Measurements from ENCODE around the gene MEST. TPM values are rescaled to one million over a fixed set of nuclear protein-coding genes. Genes with fewer than 3 reads are reported as not detected.

Gene MEST
- total and polyA plus RNA-seq, 10 of the 15 experiments (the other 5 are each of a cell fraction or from before 2014, with no cell fraction given), result 1.0 to 18.2 (median 8.2) TPM

- no TSS peak for BruUV-seq (replicated peaks)
- no peaks in the 10 kb centered on the region for H3K36me3 ChIP-seq (ENCODE audit: control insufficient read depth in 2 of 2, insufficient read depth in 2 of 2, low read length in 1 of 2)
- SMC1A ChIA-PET (ENCODE audit: uncharacterized antibody, unreplicated experiment), result interaction anchor here (1.4 kb wide), 1 partner anchor 78 kb away, joined by 5 read pairs; no protein-coding TSS in a partner anchor
- POLR2A ChIA-PET, result no interaction called here
- H2AFZ ChIP-seq (ENCODE audit: control insufficient read depth, low read depth, low read length), result no peak overlapping the region
- no peak overlapping the region for H3K4me2 ChIP-seq (ENCODE audit: control insufficient read depth, insufficient read depth)
- DNase-seq (ENCODE audit: low read depth, low spot score) (no peak), ATAC-seq (no peak), FAIRE-seq (no peak)
- H3K9me3 ChIP-seq (replicated peaks; ENCODE audit: control insufficient read depth, insufficient read depth, low read length), result no peaks in the 10 kb centered on the region; the same call in 2 of the 3 replicates
- intact Hi-C loops (cut with micrococcal nuclease; ENCODE audit: unreplicated experiment), result loop anchor here (5.0 kb wide), 2 partner anchors 122 to 268 kb away; no protein-coding TSS in a partner anchor
- RAD21 ChIA-PET (ENCODE audit: unreplicated experiment), result no interaction called here
- H3K27ac ChIP-seq (ENCODE audit: control insufficient read depth, insufficient read depth), result no peak overlapping the region
- peaks cover 11% of the 10 kb centered on the region for H3K4me1 ChIP-seq (ENCODE audit: control insufficient read depth, insufficient read depth, low read length)
- no peak overlapping the region for H3K4me3 ChIP-seq
- H3K27me3 ChIP-seq (replicated peaks in 1 of 2; ENCODE audit: control insufficient read depth in 2 of 2, insufficient read depth in 2 of 2, low read length in 1 of 2), result no peaks in the 10 kb centered on the region; a peak in 2 of 4 replicates
- 88% methylated on average over 10 of the region's 10 CpGs for WGBS (ENCODE audit: insufficient coverage, insufficient replicate concordance, low lambda C conversion rate, missing lambda C conversion rate)
- TF ChIP-seq LARP7 (IDR thresholded peaks at IDR 0.05) (no peak), CTCF (IDR thresholded peaks at IDR 0.05 in 2 of 3, conservative IDR thresholded peaks at IDR 0.05 in 1 of 3; ENCODE audit: control insufficient read depth in 2 of 3, extremely low read depth in 1 of 3, insufficient read depth in 1 of 3, low read depth in 3 of 3, low read length in 3 of 3) (no peak), RUNX3 (IDR thresholded peaks at IDR 0.05; ENCODE audit: low read length) (no peak), NFXL1 (IDR thresholded peaks at IDR 0.05; ENCODE audit: borderline replicate concordance) (no peak), HCFC1 (IDR thresholded peaks at IDR 0.05; ENCODE audit: low read length) (no peak), POLR2AphosphoS5 (IDR thresholded peaks at IDR 0.05; ENCODE audit: low read length) (no peak), NFYB (IDR thresholded peaks at IDR 0.05; ENCODE audit: insufficient read depth, low read depth, low read length) (no peak), ZNF274 (IDR thresholded peaks at IDR 0.05; ENCODE audit: insufficient read depth, insufficient read length) (no peak), SUZ12 (IDR thresholded peaks at IDR 0.05; ENCODE audit: unreplicated experiment) (no peak), ZBTB4 (CRISPR knock-in tag; IDR thresholded peaks at IDR 0.05) (no peak)
- TF ChIP-seq, protein P1, sequence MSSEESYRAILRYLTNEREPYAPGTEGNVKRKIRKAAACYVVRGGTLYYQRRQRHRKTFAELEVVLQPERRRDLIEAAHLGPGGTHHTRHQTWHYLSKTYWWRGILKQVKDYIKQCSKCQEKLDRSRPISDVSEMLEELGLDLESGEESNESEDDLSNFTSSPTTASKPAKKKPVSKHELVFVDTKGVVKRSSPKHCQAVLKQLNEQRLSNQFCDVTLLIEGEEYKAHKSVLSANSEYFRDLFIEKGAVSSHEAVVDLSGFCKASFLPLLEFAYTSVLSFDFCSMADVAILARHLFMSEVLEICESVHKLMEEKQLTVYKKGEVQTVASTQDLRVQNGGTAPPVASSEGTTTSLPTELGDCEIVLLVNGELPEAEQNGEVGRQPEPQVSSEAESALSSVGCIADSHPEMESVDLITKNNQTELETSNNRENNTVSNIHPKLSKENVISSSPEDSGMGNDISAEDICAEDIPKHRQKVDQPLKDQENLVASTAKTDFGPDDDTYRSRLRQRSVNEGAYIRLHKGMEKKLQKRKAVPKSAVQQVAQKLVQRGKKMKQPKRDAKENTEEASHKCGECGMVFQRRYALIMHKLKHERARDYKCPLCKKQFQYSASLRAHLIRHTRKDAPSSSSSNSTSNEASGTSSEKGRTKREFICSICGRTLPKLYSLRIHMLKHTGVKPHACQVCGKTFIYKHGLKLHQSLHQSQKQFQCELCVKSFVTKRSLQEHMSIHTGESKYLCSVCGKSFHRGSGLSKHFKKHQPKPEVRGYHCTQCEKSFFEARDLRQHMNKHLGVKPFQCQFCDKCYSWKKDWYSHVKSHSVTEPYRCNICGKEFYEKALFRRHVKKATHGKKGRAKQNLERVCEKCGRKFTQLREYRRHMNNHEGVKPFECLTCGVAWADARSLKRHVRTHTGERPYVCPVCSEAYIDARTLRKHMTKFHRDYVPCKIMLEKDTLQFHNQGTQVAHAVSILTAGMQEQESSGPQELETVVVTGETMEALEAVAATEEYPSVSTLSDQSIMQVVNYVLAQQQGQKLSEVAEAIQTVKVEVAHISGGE (CRISPR knock-in tag; IDR thresholded peaks at IDR 0.05), result no peak
- in situ Hi-C loops (cut with MboI), result no loop called here
- H3K79me2 ChIP-seq (ENCODE audit: control insufficient read depth, insufficient read depth, low read length), result no peaks in the 10 kb centered on the region
- CTCF ChIA-PET, result interaction anchor here (1.5 to 2.6 kb wide), 2 partner anchors 12 to 246 kb away, joined by 5 to 12 read pairs; no protein-coding TSS in a partner anchor
- no peak overlapping the region for H3K9ac ChIP-seq (ENCODE audit: control insufficient read depth, insufficient read depth, low read length)
- no peaks in the 10 kb centered on the region for H4K20me1 ChIP-seq (ENCODE audit: control insufficient read depth, insufficient read depth)
Measured at GRCh38 chr7:130489140-130489983, 2.5 kb upstream of the MEST start.

Data from GM12878 (cell line).